ENCODE measurements around the gene STX7. TPM values are rescaled to one million over a fixed set of nuclear protein-coding genes. Genes with fewer than 3 reads are reported as not detected.

The STX7 gene
- total RNA-seq, 4 donors from 2014 or later, result 30.1 to 48.2 (median 33.3) TPM

- no peak overlapping the region for H3K4me3 ChIP-seq (ENCODE audit: low read depth, poor library complexity, severe bottlenecking)
- intact Hi-C loops (cut with DNase I; ENCODE audit: low total_unique reads), result no loop called here
- TF ChIP-seq, protein P1, sequence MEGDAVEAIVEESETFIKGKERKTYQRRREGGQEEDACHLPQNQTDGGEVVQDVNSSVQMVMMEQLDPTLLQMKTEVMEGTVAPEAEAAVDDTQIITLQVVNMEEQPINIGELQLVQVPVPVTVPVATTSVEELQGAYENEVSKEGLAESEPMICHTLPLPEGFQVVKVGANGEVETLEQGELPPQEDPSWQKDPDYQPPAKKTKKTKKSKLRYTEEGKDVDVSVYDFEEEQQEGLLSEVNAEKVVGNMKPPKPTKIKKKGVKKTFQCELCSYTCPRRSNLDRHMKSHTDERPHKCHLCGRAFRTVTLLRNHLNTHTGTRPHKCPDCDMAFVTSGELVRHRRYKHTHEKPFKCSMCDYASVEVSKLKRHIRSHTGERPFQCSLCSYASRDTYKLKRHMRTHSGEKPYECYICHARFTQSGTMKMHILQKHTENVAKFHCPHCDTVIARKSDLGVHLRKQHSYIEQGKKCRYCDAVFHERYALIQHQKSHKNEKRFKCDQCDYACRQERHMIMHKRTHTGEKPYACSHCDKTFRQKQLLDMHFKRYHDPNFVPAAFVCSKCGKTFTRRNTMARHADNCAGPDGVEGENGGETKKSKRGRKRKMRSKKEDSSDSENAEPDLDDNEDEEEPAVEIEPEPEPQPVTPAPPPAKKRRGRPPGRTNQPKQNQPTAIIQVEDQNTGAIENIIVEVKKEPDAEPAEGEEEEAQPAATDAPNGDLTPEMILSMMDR (IDR thresholded peaks at IDR 0.05), result no peak
- no peak for TF ChIP-seq POLR2A (IDR thresholded peaks at IDR 0.05)
- WGBS, 2 donors, result 64 to 69% methylated on average over 2 of the region's 2 CpGs
- DNase-seq (ENCODE audit: low spot score in 2 of 2), result no peak
Observed at GRCh38 chr6:132430110-132430509, 82.8 kb downstream of the STX7 start.

DNA sequence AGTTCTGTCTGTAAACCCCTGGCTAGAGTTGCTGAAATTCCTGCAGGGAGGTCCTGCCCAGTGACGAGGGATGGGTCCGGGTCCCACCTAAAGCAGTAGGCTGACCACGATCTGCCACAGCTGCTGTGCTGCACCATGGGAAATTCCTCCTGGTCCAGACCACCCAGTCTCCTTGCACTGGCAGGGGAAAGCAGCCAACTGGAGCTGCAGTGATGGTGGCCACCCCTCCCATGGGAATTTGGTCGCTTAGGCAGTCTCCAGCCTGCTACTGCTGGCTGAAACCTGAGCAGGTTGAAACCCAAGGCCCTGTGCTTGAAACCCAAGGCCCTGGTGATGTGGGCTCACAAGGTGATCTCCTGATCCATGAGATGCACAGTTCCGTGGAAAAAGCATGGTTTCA, 87.7 kb downstream of the STX7 start:
- no peak for TF ChIP-seq POLR2A (IDR thresholded peaks at IDR 0.05)
- DNase-seq (ENCODE audit: low spot score in 2 of 2), result no peak
- intact Hi-C loops (cut with DNase I; ENCODE audit: low total_unique reads), result no loop called here
- H3K4me3 ChIP-seq (ENCODE audit: low read depth, poor library complexity, severe bottlenecking), result no peak overlapping the region
- 90 to 91% methylated on average over 4 to 5 of the region's 5 CpGs for WGBS, 2 donors

DNA sequence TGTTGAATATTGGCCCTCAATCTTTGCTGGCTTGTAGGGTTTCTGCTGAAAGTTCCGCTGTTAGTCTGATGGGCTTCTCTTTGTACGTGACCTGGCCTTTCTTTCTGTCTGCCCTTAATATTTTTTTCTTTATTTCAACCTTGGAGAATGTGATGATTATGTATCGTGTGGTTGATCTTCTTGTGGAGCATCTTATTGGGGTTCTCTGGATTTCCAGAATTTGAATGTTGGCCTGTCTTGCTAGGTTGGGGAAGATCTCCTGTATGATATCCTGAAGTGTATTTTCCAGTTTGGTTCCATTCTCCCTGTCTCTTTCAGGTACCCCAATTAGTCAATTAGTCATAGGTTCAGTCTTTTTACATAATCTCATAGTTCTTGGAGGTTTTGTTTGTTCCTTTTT, 89.1 kb downstream of the STX7 start:
- TF ChIP-seq, protein P1 (IDR thresholded peaks at IDR 0.05), result no peak
- no peak for TF ChIP-seq POLR2A (IDR thresholded peaks at IDR 0.05)
- intact Hi-C loops (cut with DNase I; ENCODE audit: low total_unique reads), result no loop called here
- WGBS, 2 donors, result 93 to 97% methylated on average over 3 of the region's 3 CpGs
- no peak for DNase-seq (ENCODE audit: low spot score in 2 of 2)
- no peak overlapping the region for H3K4me3 ChIP-seq (ENCODE audit: low read depth, poor library complexity, severe bottlenecking)

DNA sequence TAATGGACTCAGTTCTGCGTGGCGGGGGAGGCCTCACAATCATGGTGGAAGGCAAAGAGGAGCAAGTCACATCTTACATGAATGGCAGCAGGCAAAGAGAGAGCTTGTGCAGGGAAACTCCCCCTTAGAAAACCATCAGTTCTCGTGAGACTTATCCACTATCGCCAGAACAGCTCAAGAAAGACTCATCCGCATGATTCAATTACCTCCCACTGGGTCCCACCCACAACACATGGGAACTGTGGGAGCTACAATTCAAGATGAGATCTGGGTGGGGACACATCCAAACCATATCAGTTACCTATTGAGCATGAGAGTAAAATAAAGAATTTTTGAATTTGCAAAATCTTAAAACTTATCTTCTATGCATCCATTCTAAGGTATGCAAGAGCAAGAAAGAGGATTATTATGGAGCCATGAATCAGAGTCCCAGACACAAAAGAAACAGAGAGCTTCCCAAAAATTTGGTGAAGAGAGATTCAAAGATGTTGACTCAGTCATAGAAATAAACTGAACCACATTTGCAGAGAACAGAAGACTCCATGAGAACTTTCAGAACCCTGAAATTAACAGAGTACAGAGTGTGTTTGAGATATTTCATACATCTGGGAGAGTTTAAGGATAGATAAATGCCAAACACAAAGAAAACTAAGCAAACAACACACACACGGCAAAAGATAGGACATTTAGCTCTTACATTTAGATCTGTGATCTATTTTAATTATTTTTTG, 94.5 kb downstream of the STX7 start:
- no peak for TF ChIP-seq POLR2A (IDR thresholded peaks at IDR 0.05)
- TF ChIP-seq, protein P1 (IDR thresholded peaks at IDR 0.05), result no peak
- no peak overlapping the region for H3K4me3 ChIP-seq (ENCODE audit: low read depth, poor library complexity, severe bottlenecking)
- no peak for DNase-seq (ENCODE audit: low spot score in 2 of 2)
- 71 to 76% methylated on average over 6 of the region's 6 CpGs for WGBS, 2 donors
- intact Hi-C loops (cut with DNase I; ENCODE audit: low total_unique reads), result no loop called here

DNA sequence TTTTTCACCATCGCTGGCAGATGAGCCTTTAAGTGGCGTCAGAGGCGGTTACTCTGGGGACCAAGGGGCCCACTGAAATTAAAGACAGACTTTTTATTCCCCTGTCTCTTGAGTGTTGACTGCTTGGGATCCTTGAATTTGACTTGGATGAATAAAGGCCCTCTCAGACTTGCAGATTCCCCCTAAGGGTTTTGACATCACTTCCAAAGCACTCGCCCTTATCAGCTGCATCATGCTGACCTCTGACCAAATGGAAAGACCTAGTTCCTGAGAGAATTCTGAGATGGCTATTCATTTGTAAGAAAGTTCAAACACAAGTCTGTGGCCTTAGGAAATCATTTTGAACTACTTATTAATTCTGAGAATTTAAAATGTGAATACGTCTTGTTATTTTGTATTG, 98.2 kb downstream of the STX7 start:
- H3K4me3 ChIP-seq (ENCODE audit: low read depth, poor library complexity, severe bottlenecking), result no peak overlapping the region
- DNase-seq (ENCODE audit: low spot score in 2 of 2), result no peak
- TF ChIP-seq, protein P1 (IDR thresholded peaks at IDR 0.05), result no peak
- TF ChIP-seq POLR2A (IDR thresholded peaks at IDR 0.05), result no peak
- WGBS, 2 donors, result 69 to 82% methylated on average over 5 of the region's 5 CpGs
- intact Hi-C loops (cut with DNase I; ENCODE audit: low total_unique reads), result no loop called here

GRCh38 chr6:132414322-132414721, 98.6 kb downstream of the STX7 start:
- TF ChIP-seq, protein P1 (IDR thresholded peaks at IDR 0.05), result no peak
- TF ChIP-seq POLR2A (IDR thresholded peaks at IDR 0.05), result no peak
- no peak for DNase-seq (ENCODE audit: low spot score in 2 of 2)
- intact Hi-C loops (cut with DNase I; ENCODE audit: low total_unique reads), result no loop called here
- no peak overlapping the region for H3K4me3 ChIP-seq (ENCODE audit: low read depth, poor library complexity, severe bottlenecking)
- WGBS, 2 donors, result 42 to 56% methylated on average over 6 of the region's 6 CpGs
